MM.1S (cell line): Measurements from ENCODE around the gene CNOT2.

Experiments used
- DNase-seq: peaks from one replicate; pipeline ENCODE4 v3.0.0-alpha.2; 2015
- H2AFZ ChIP-seq: fragments of 300-600 bp; sonication (generic); 2 replicates; pipeline ENCODE4 v1.6.0; 2016; ENCODE audit warnings: antibody characterized with exemption, low read length
- H3F3A ChIP-seq: fragments of 300-600 bp; sonication (generic); 2 replicates; pipeline ENCODE4 v1.6.1; 2016; ENCODE audit warnings: mild to moderate bottlenecking, antibody characterized with exemption, low read length, moderate library complexity, mixed read lengths; ENCODE audit not compliant: insufficient read depth
- H3K27ac ChIP-seq: fragments of 300-600 bp; sonication (generic); 2 replicates; pipeline ENCODE4 v1.5.1; 2016; ENCODE audit warnings: mild to moderate bottlenecking, low read length
- H3K27me3 ChIP-seq: fragments of 300-600 bp; sonication (generic); replicated peaks from 2 replicates; pipeline ENCODE4 v1.6.0; 2016; ENCODE audit warnings: low read length; ENCODE audit not compliant: insufficient read depth
- H3K36me3 ChIP-seq: fragments of 300-600 bp; sonication (generic); replicated peaks from 2 replicates; pipeline ENCODE4 v1.6.1; 2016; ENCODE audit warnings: mild to moderate bottlenecking, low read length, mixed read lengths; ENCODE audit not compliant: insufficient read depth
- H3K4me1 ChIP-seq: fragments of 300-600 bp; sonication (generic); 2 replicates; pipeline ENCODE4 v1.6.1; 2016; ENCODE audit warnings: low read length, mixed read lengths
- H3K4me2 ChIP-seq: fragments of 300-600 bp; sonication (generic); 2 replicates; pipeline ENCODE4 v1.6.0; 2016; ENCODE audit warnings: low read depth, low read length
- H3K4me3 ChIP-seq: fragments of 300-600 bp; sonication (generic); 2 replicates; pipeline ENCODE4 v1.5.1; 2016; ENCODE audit warnings: low read length, mixed read lengths
- H3K79me2 ChIP-seq: fragments of 300-600 bp; sonication (generic); 2 replicates; pipeline ENCODE4 v1.6.1; 2016; ENCODE audit warnings: mixed run types, low read length, mixed read lengths
- H3K9ac ChIP-seq: fragments of 300-600 bp; sonication (generic); 2 replicates; pipeline ENCODE4 v1.6.1; 2016; ENCODE audit warnings: low read length, mixed read lengths
- H3K9me2 ChIP-seq: fragments of 300-600 bp; sonication (generic); replicated peaks from 2 replicates; pipeline ENCODE4 v1.6.1; 2016; ENCODE audit warnings: mild to moderate bottlenecking, low read length, mixed read lengths; ENCODE audit not compliant: insufficient read depth
- H3K9me3 ChIP-seq: fragments of 300-600 bp; sonication (generic); replicated peaks from 2 replicates; pipeline ENCODE4 v1.6.1; 2016; ENCODE audit warnings: mild to moderate bottlenecking, low read length, mixed read lengths; ENCODE audit not compliant: insufficient read depth
- H4K20me1 ChIP-seq: fragments of 300-600 bp; sonication (generic); 2 replicates; pipeline ENCODE4 v1.6.1; 2016; ENCODE audit warnings: mild to moderate bottlenecking, low read length, moderate library complexity, mixed read lengths; ENCODE audit not compliant: insufficient read depth
- CTCF ChIP-seq: fragments of 300-600 bp; sonication (generic); IDR thresholded peaks from 2 replicates; pipeline ENCODE4 v1.5.1; 2016; ENCODE audit warnings: antibody characterized with exemption, low read length, mixed read lengths
- EZH2 ChIP-seq: fragments of 300-600 bp; sonication (generic); optimal IDR thresholded peaks from 2 replicates; pipeline ENCODE3; 2017; ENCODE audit warnings: low read depth, mild to moderate bottlenecking, antibody characterized with exemption, low read length, mixed read lengths
- EZH2phosphoT487 ChIP-seq: fragments of 300-600 bp; sonication (generic); IDR thresholded peaks from 2 replicates; pipeline ENCODE4 v1.6.1; 2018; ENCODE audit warnings: antibody characterized with exemption, low read length

Gene CNOT2

DNA sequence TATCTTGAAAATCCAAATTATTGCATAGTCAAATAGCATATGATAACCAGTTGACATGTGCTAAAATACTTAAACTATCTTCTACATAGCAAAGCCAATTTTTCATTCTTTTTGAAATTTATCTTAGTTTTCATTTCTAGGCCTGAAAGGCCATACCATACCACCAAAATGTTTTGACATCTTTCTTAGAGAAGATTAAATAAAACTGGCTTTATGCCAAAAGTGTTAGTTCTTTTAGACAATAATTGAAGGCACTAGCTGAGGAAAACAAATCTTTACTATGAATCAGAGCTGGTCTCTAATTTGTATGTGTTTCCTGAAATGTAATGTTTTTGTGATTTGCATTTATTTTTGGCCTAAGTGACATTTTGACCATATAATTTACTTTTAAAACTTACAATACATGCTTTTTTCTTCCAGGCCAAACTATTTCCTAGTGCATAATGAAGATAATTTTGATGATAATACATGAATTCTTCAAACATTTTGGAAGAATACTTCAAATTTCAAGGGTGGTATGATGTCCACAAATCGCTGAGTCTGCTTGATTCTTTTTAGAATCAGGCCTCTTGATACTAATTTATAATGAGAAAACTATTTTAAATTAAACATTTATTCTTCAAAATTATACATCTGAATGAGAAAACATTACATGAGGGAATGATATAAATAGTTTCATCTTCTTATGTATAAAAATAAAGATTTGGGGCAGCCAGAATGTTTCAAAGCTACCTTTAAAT lies 116.4 kb downstream of the CNOT2 start:
- H3K4me2 ChIP-seq: no peak overlapping the region
- DNase-seq: no peak
- no peak for TF ChIP-seq EZH2phosphoT487
- no peak for TF ChIP-seq CTCF
- no peak for TF ChIP-seq EZH2

DNA sequence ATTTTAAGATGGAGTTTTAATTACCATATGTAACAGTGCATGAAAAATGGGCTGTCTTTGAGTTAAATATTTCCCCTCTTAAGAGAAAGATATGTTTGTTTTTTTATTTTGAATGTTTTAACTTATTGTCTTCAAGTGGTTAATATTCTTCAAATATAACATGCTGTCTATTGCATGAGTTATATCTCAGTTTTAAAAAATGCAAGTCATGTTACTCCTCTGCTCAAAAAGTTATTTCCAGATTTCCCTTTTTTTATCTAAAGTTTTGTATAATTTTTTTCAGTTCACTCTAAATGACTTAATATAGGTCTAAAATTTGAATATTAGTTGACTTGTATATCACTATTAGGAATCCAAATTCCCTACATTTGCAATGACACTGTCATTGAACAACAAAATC lies 117.0 kb downstream of the CNOT2 start:
- peaks cover 2% of the 10 kb centered on the region; the same call in 1 of the 2 replicates for H3F3A ChIP-seq
- H3K27ac ChIP-seq: no peak overlapping the region
- no peak for TF ChIP-seq CTCF
- TF ChIP-seq EZH2phosphoT487: no peak
- no peak for TF ChIP-seq EZH2
- H3K27me3 ChIP-seq: peaks cover 11% of the 10 kb centered on the region; the same call in 1 of the 2 replicates
- H4K20me1 ChIP-seq: no peaks in the 10 kb centered on the region
- no peaks in the 10 kb centered on the region; the same call in 1 of the 2 replicates for H3K4me1 ChIP-seq
- no peaks in the 10 kb centered on the region for H3K9me2 ChIP-seq
- H3K4me2 ChIP-seq: no peak overlapping the region
- H3K9me3 ChIP-seq: no peaks in the 10 kb centered on the region
- H2AFZ ChIP-seq: no peak overlapping the region
- H3K36me3 ChIP-seq: no peaks in the 10 kb centered on the region
- no peaks in the 10 kb centered on the region for H3K79me2 ChIP-seq
- no peak for DNase-seq
- H3K9ac ChIP-seq: no peak overlapping the region
- H3K4me3 ChIP-seq: no peak overlapping the region

More for the DNA sequence above, 116.4 kb downstream of the CNOT2 start:
- Histone ChIP-seq H4K20me1 (no peaks in the 10 kb centered on the region), H3K27ac (no peak overlapping the region), H3K9ac (no peak overlapping the region), H3K79me2 (no peaks in the 10 kb centered on the region), H3K27me3 (peaks cover 11% of the 10 kb centered on the region; the same call in 1 of the 2 replicates), H3K4me3 (no peak overlapping the region), H2AFZ (no peak overlapping the region), H3K9me2 (no peaks in the 10 kb centered on the region), H3K9me3 (no peaks in the 10 kb centered on the region), H3K4me1 (no peaks in the 10 kb centered on the region; the same call in 1 of the 2 replicates), H3F3A (no peaks in the 10 kb centered on the region), H3K36me3 (0 out of 2 replicates have a peak, but pooled peaks cover 2% of the 10 kb centered on the region)

DNA sequence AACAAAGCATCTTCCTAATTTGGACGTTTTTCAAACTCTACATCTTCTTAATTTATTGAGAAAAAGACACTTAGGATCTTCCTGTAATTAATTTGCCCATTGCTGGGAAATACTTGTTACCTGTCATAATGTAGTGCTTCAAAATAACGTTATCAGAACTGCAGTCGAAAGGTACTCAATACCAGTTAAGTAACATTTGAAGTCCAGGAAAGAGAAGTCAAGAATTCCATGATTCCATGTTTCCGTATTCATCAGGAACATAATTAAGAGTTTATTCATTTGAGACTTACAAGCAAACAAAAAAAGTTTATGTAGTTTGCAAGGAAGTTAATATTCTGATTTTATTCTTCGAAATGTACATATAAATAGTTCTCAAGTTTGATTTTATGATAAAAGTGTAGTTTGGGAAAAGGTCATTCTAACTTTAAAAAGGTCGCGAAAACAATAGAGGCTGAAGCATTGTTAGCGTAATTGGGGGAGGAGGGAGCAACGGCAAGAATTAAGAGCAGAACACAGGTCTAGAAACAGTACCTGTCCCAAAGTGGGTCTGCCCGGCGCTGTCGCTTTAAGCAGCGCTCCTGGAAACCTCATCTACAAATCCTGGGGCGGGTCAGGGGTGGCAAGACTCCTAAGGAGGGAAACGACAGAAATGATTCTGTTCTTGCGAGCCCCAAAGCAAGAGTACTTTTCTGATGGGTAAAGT lies 121.6 kb downstream of the CNOT2 start:
- Histone ChIP-seq H3K4me1 (no peaks in the 10 kb centered on the region; the same call in 1 of the 2 replicates), H3K4me3 (peak overlapping the region; percentile 86), H3K27me3 (peaks cover 19% of the 10 kb centered on the region; the same call in 1 of the 2 replicates), H3K9me3 (no peaks in the 10 kb centered on the region), H3F3A (peaks cover 8% of the 10 kb centered on the region), H3K9ac (peak overlapping the region; percentile 44; the same call in 1 of the 2 replicates), H3K9me2 (no peaks in the 10 kb centered on the region), H3K79me2 (no peaks in the 10 kb centered on the region), H3K4me2 (peak overlapping the region; percentile 100), H3K27ac (no peak overlapping the region), H2AFZ (peak overlapping the region; percentile 82), H3K36me3 (no peaks in the 10 kb centered on the region), H4K20me1 (no peaks in the 10 kb centered on the region)
- TF ChIP-seq EZH2phosphoT487: no peak
- no peak for TF ChIP-seq CTCF
- no peak for TF ChIP-seq EZH2
- no peak for DNase-seq
